Large intestine (tissue), 3 donors: ENCODE measurements around the gene CHRDL2. TPM values are rescaled to one million over a fixed set of nuclear protein-coding genes. Genes with fewer than 3 reads are reported as not detected.

Experiments
- DNase-seq, 2 donors: peaks; one replicate each; pipeline versions ENCODE4 v3.0.0 to v3.0.0-alpha.2; 2013
- H3K27ac ChIP-seq: one replicate; pipeline ENCODE4 v1.5.1; 2013; ENCODE audit warnings: low read length
- H3K27me3 ChIP-seq: 2 replicates; pipeline ENCODE4 v1.6.1; 2013; ENCODE audit warnings: low read length; ENCODE audit not compliant: control insufficient read depth, insufficient read depth
- H3K36me3 ChIP-seq: 2 replicates; pipeline ENCODE4 v1.6.1; 2013; ENCODE audit warnings: low read length; ENCODE audit not compliant: control insufficient read depth, insufficient read depth
- H3K4me1 ChIP-seq: one replicate; pipeline ENCODE4 v1.6.1; 2013; ENCODE audit warnings: low read length; ENCODE audit not compliant: control insufficient read depth, insufficient read depth
- H3K4me3 ChIP-seq: one replicate; pipeline ENCODE4 v1.5.1; 2013; ENCODE audit warnings: low read length
- H3K9me3 ChIP-seq: one replicate; pipeline ENCODE4 v1.6.1; 2013; ENCODE audit warnings: mild to moderate bottlenecking, low read depth, low read length, moderate library complexity; ENCODE audit not compliant: control insufficient read depth
- WGBS: methylation state at CpG from one replicate; pipeline ENCODE4 v1.1.5; 2013; ENCODE audit warnings: low lambda C conversion rate; ENCODE audit not compliant: insufficient coverage; 5-methylcytosine and 5-hydroxymethylcytosine counted together
- polyA plus RNA-seq: library from polyadenylated mRNA; unstranded; fragments of 120-200 nt; gene quantifications from one replicate; pipeline ENCODE4 v1.2.1, GENCODE V29; 2013

The CHRDL2 gene
- polyA plus RNA-seq, 1 donor = 2.4 TPM

DNA sequence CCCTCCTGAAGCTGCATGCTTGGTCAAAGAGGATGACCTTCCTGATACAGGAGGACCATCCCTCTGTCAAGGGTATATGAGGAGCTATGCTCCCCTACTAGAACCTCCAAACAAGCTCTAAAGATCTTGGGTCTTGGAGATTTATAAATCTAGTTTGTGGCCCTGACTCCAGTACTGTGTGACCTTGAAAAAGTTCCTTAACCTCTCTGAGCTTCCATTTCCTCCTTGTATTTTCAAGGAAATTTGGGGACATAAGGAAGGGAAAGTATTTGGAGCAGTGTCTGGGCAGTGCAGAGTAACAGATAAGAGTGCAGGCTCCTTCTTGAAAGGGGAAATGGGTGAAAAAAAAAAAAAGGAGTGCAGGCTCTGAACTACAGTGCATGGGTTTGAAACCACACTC lies 45.9 kb downstream of the CHRDL2 start:
- H3K4me3 ChIP-seq = no peak overlapping the region
- no peaks in the 10 kb centered on the region for H3K4me1 ChIP-seq
- no peaks in the 10 kb centered on the region for H3K9me3 ChIP-seq
- H3K36me3 ChIP-seq = no peaks in the 10 kb centered on the region
- H3K27ac ChIP-seq = no peak overlapping the region
- H3K27me3 ChIP-seq = peaks cover 13% of the 10 kb centered on the region
- DNase-seq = no peak

GRCh38 chr11:74684661-74685060 lies 46.6 kb downstream of the CHRDL2 start:
- no peak for DNase-seq
- WGBS = no CpG with 5 or more reads among the region's 1 CpG

DNA sequence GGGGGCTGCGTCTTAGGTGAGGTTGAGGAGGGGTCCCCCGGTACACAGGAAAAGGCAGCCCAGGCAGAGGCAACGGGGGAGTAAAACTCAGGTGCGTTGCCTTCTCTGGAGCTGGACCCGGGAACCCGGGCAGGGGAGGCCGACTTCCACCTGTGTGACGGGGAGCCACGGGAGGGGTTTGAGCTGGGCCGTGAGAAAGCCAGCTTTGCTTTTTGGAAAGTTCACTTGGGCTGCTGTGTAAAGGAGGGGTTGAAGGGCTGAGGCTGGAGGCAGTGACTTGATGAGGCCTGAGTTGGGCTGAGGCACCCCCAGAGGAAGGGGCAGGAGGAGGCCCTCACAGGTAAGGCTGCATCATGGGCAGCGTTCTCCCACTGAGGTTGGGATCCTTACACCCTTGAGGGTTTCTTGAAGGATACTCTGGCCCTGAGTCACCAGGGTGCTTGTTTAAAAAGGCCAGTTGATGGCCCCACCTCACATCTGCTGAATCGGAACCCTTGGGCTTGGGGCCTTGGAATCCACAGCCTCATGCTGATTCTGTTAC lies 47.2 kb downstream of the CHRDL2 start:
- H3K4me3 ChIP-seq = no peak overlapping the region
- H3K36me3 ChIP-seq = no peaks in the 10 kb centered on the region
- WGBS = 90% methylated on average over 2 of the region's 12 CpGs
- H3K27ac ChIP-seq = no peak overlapping the region
- no peaks in the 10 kb centered on the region for H3K9me3 ChIP-seq
- H3K27me3 ChIP-seq = peaks cover 13% of the 10 kb centered on the region
- no peak for DNase-seq
- H3K4me1 ChIP-seq = no peaks in the 10 kb centered on the region

More at GRCh38 chr11:74684661-74685060, 46.6 kb downstream of the CHRDL2 start:
- Histone ChIP-seq H3K27me3 (peaks cover 13% of the 10 kb centered on the region), H3K9me3 (no peaks in the 10 kb centered on the region), H3K36me3 (no peaks in the 10 kb centered on the region), H3K27ac (no peak overlapping the region), H3K4me3 (no peak overlapping the region), H3K4me1 (no peaks in the 10 kb centered on the region)

DNA sequence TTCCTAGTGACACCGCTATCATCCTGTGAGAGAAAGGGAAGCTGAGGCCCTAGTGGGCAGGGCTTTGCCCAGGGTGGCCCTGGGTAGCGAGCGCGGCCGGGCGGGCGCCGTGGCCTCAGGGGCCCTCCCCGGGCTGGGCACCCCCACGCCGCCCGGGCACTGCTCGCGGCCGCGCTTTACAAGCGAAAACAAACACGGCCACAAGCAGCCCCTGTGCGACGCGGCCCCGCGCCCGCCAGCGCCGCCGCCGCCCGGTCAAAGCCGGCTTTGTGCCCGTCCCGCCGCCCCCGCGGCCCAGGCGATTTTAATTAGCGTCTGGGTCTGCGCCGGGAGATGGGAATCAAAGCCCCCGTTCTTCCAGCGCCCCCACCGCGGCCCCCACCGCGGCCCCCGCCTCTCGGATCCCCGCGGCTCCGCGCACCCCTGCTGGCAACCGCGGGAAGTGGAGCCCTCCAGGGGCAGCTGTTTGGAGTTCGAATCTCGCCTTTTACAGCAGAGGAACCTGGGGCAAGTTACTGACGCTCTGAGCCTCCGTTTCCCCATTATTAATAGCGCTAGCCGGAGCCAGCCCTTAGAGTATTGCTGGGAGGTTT lies 47.9 kb downstream of the CHRDL2 start:
- peak overlapping the region; percentile 17 for H3K4me3 ChIP-seq
- no peaks in the 10 kb centered on the region for H3K9me3 ChIP-seq
- no peaks in the 10 kb centered on the region for H3K4me1 ChIP-seq
- no peak overlapping the region for H3K27ac ChIP-seq
- peaks cover 13% of the 10 kb centered on the region for H3K27me3 ChIP-seq
- DNase-seq = peak in 1 of 2 donors; percentile 44
- no peaks in the 10 kb centered on the region for H3K36me3 ChIP-seq
- WGBS = no CpG with 5 or more reads among the region's 59 CpGs

DNA sequence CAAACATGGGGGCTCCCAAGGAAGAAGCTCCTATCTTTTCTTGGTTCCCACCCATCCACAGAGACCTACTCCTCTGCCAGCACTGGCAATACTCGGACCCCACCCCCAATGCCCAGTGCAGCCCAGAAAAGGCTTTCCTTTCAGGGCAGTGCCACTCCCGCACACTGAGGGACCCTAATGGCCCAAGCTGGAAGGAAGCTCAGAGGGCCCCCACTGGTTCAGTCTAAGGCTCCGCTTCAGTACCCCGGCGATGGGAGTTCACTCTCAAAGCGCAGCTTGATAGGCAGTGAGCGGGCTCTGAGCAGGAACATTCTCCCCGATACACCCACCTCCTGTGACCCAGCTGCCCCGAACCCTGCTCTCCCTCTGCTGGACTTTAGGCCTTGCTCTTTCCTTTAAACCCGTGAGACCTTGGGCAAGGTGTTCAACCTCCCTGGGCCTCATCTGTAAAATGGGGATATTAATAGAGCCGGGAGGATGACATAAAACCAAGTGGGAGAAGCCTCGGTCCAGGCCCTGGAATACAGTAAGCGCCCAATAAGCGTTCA lies 48.4 kb downstream of the CHRDL2 start:
- Histone ChIP-seq H3K36me3 (no peaks in the 10 kb centered on the region), H3K27ac (no peak overlapping the region), H3K4me1 (no peaks in the 10 kb centered on the region), H3K9me3 (no peaks in the 10 kb centered on the region), H3K4me3 (no peak overlapping the region), H3K27me3 (peaks cover 13% of the 10 kb centered on the region)
- no peak for DNase-seq
- WGBS = 100% methylated on average over 1 of the region's 14 CpGs

DNA sequence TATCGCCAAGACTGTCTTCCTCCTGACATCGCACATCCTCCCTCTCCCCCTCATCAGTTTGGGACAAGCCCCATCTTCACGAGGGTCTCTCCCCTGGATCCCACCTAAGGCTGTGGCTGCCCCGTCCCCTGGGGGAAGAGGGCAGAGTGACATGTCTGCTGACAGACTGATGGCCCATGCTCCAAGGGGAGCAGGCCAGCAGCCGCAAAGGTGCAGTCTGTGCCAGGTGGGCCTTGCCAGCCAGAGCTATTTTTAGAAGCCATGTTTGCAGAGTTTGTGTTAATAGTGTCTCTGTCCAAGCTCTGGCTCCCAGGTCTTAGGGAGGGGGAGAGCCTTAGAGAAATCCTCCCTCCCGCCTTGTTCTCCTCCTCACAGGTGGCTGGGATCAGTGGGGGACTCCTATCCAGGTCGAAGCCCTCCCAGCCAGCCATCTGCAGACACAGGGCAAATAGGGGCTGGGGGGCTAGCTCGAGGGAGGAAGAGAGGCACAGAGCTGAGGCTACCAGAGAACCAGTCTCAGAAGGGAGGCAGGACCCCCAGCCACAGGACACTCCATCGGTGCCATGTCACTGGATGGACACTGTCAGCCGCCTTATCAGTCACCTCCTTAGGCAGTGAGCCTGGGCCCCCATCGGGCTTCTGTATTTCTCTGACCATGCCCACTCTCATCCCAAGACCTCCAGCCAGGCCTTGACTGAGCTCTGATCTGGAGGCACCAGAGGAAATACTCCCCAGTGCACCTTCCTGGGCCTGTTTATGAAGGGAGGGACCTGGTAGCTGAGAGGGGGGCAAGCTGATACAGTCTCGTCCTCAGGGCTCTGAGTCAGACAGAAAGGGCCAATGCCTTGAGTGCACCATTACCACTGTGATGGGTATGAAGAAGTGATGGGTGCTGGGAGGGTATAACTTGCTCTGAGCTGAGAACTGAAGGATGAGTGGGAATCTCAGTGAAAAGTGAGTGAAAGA lies 49.3 kb downstream of the CHRDL2 start:
- no peak for DNase-seq

DNA sequence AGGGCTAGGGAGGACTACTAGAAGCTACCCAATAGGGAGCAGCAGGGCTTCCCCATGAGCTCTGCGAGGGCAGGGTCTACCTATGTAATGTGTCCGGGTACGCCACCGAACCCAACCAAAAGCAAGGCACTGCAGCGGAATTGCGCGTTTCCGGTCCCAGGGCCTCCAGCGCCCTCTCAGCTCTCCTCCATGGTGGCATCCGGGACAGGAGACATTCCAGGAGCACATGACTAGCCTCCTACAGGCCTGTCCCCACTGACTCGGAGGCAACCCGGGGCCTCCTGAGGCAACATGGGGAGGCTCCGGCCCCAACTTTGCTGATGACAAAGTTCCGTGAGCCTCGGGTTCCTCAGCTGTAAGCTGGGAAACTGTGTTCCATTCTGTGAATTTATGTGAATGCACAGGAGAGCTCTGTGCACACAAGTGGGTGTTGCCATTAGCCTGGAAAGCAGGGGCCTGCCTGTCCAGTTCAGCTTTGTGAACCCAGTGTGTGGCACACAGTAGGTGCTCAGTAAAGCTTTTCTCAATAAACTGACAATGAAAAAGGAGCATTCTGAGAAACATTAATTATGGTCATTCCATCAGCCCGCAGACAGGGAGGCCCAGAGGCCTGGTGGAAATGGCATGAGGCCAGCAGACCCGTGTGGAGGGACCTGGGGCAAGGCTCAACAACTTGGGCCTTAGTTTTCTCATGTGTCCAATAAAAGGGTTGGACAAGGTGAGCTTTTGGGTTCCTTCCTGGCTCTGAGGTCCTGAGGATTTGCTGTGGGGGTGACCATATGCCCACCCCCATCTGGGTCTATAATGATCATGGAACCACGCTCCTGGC lies 50.3 kb downstream of the CHRDL2 start:
- Histone ChIP-seq H3K27me3 (peaks cover 13% of the 10 kb centered on the region), H3K36me3 (no peaks in the 10 kb centered on the region), H3K27ac (no peak overlapping the region), H3K9me3 (no peaks in the 10 kb centered on the region), H3K4me1 (no peaks in the 10 kb centered on the region), H3K4me3 (no peak overlapping the region)
- no peak for DNase-seq
- WGBS = no CpG with 5 or more reads among the region's 18 CpGs

More for the DNA sequence above, 49.3 kb downstream of the CHRDL2 start:
- Histone ChIP-seq H3K27me3 (peaks cover 13% of the 10 kb centered on the region), H3K9me3 (no peaks in the 10 kb centered on the region), H3K27ac (no peak overlapping the region), H3K4me3 (no peak overlapping the region), H3K36me3 (no peaks in the 10 kb centered on the region), H3K4me1 (no peaks in the 10 kb centered on the region)
- WGBS = no CpG with 5 or more reads among the region's 12 CpGs

DNA sequence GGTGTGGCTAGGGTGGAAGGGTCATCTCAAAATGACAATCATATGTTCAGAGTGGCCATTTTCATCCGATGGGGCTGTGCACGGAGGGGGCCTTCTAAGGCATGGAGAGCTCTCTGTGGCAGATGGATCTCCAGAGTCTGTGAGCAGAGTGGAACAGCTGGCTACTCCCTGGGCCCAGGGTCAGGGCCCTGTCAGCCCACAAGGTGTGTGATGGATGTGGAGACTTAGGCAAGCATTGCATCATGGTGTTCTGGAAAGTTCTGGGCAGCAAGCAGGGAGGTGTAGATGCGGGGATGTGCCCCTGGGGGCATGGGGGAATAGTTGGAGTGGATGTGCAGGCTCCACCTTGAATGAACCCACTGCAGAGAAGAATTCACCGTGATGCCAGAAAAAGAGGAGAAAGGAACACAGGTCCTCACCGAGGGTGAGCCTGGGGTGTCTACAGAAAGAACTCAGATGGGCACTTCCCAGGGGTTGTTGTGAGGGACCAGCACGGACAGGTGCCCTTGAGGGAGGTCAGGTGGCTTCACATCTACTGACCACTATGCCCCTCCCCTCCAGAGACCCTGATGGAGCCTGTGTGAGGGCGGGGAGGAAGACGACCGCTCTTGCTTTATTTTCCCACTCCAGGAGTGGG lies 51.1 kb downstream of the CHRDL2 start:
- H3K27ac ChIP-seq = no peak overlapping the region
- WGBS = no CpG with 5 or more reads among the region's 9 CpGs
- no peak for DNase-seq
- peaks cover 13% of the 10 kb centered on the region for H3K27me3 ChIP-seq
- H3K9me3 ChIP-seq = no peaks in the 10 kb centered on the region
- no peaks in the 10 kb centered on the region for H3K4me1 ChIP-seq
- no peak overlapping the region for H3K4me3 ChIP-seq
- H3K36me3 ChIP-seq = no peaks in the 10 kb centered on the region

- Histone ChIP-seq H3K4me3 (no peak overlapping the region), H3K27me3 (peaks cover 13% of the 10 kb centered on the region), H3K4me1 (no peaks in the 10 kb centered on the region), H3K9me3 (no peaks in the 10 kb centered on the region), H3K36me3 (no peaks in the 10 kb centered on the region), H3K27ac (no peak overlapping the region)
- no peak for DNase-seq
- whole genome bisulfite sequencing = no CpG with 5 or more reads among the region's 3 CpGs
These were observed 51.7 kb downstream of the CHRDL2 start for GRCh38 chr11:74679513-74679865.
